Hepatocyte (in vitro differentiated cells): ENCODE data around the gene CCDC154. TPM values are rescaled to one million over a fixed set of nuclear protein-coding genes. Genes with fewer than 3 reads are reported as not detected.
"Not testable (repeated sequence)": the region's sequence is repeated elsewhere in the genome, so short reads cannot be mapped to it uniquely, and the experiment has no call there.

Source experiments
- DNase-seq: peaks from one replicate; pipeline ENCODE4 v3.0.0-alpha.2; 2016; ENCODE audit warnings: low spot score
- H2AFZ ChIP-seq: fragments of 200-600 bp; sonication (generic); 2 replicates; pipeline ENCODE4 v1.6.0; 2016; ENCODE audit warnings: antibody characterized with exemption, mild to moderate bottlenecking
- H3K27ac ChIP-seq: fragments of 200-600 bp; sonication (generic); 2 replicates; pipeline ENCODE4 v1.5.1; 2016; ENCODE audit warnings: mild to moderate bottlenecking
- H3K27me3 ChIP-seq: fragments of 200-600 bp; sonication (generic); 2 replicates; pipeline ENCODE4 v1.6.1; 2016
- H3K36me3 ChIP-seq: fragments of 200-600 bp; sonication (generic); replicated peaks from 2 replicates; pipeline ENCODE4 v1.5.1; 2016; ENCODE audit warnings: low read depth; ENCODE audit not compliant: insufficient read depth
- H3K4me1 ChIP-seq: fragments of 200-600 bp; sonication (generic); 2 replicates; pipeline ENCODE4 v1.5.1; 2016; ENCODE audit warnings: mild to moderate bottlenecking, moderate library complexity; ENCODE audit not compliant: insufficient read depth
- H3K4me2 ChIP-seq: fragments of 200-600 bp; sonication (generic); 2 replicates; pipeline ENCODE4 v1.6.0; 2016
- H3K4me3 ChIP-seq: fragments of 200-600 bp; sonication (generic); 2 replicates; pipeline ENCODE4 v1.5.1; 2016; ENCODE audit warnings: mild to moderate bottlenecking
- H3K79me2 ChIP-seq: fragments of 200-600 bp; sonication (generic); 2 replicates; pipeline ENCODE4 v1.6.0; 2017; ENCODE audit warnings: mild to moderate bottlenecking
- H3K9me2 ChIP-seq: fragments of 200-600 bp; sonication (generic); replicated peaks from 2 replicates; pipeline ENCODE4 v1.6.0; 2017; ENCODE audit warnings: mild to moderate bottlenecking; ENCODE audit not compliant: insufficient read depth
- H3K9me3 ChIP-seq: fragments of 200-600 bp; sonication (generic); 2 replicates; pipeline ENCODE4 v1.5.1; 2016; ENCODE audit warnings: low read depth, mild to moderate bottlenecking
- H4K20me1 ChIP-seq: fragments of 200-600 bp; sonication (generic); 2 replicates; pipeline ENCODE4 v1.6.0; 2016; ENCODE audit warnings: mild to moderate bottlenecking; ENCODE audit not compliant: insufficient read depth, poor library complexity, severe bottlenecking
- EZH2 ChIP-seq: fragments of 200-600 bp; sonication (generic); IDR thresholded peaks from 2 replicates; pipeline ENCODE4 v1.6.1; 2016; ENCODE audit warnings: antibody characterized with exemption, mild to moderate bottlenecking, borderline replicate concordance
- EZH2phosphoT487 ChIP-seq: fragments of 200-600 bp; sonication (generic); IDR thresholded peaks from one replicate; pipeline ENCODE4 v1.6.1; 2018; ENCODE audit warnings: antibody characterized with exemption, mild to moderate bottlenecking, low read depth, moderate library complexity; ENCODE audit not compliant: unreplicated experiment, severe bottlenecking
- WGBS: methylation state at CpG from one replicate; pipeline ENCODE4 v1.1.6; 2016; ENCODE audit warnings: low lambda C conversion rate; ENCODE audit errors: missing lambda C conversion rate; 5-methylcytosine and 5-hydroxymethylcytosine counted together
- polyA plus RNA-seq: library from polyadenylated mRNA; unstranded; fragments of >200 nt; fragmentation: Nextera tagmentation; extraction: Ambion mirVana; gene quantifications from 2 replicates; pipeline ENCODE4 v1.2.1, GENCODE V29; 2016
- total RNA-seq: library from RNA; depleted of rRNA; stranded (reverse); fragments of >200 nt; gene quantifications from 2 replicates; pipeline ENCODE4 v1.2.3, GENCODE V29; 2014
- TF ChIP-seq, protein P1 (sequence below): fragments of 200-600 bp; sonication (generic); IDR thresholded peaks from 2 replicates; pipeline ENCODE4 v1.5.1; 2016; ENCODE audit warnings: antibody characterized with exemption, mild to moderate bottlenecking; ENCODE audit not compliant: poor library complexity

The CCDC154 gene
- total and polyA plus RNA-seq, 2 experiments from 2014 or later: 0.33 to 1.6 TPM

DNA sequence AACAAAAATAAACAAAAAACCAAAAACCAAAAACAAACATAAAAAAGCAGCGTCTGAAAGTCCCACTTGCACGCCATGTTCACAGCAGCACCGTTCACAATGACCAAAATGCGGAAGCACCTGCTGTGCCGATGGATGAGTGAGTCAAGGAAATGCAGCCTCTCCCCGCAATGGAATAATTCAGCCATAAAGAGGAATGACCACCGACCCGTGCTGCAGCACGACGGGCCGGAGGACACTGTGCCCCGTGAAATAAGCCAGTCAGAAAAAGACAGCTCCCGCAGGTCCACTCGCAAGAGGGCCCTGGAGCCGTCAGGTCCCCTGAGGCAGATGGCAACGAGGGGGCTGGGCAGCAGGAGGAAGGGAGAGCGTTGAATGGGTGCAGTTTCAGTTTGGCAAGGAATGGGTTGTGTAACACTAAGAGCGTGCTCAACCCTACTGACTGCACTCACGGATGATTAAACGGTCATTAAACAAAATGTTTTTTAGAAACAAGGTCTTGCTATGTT lies 25.4 kb upstream of the CCDC154 start:
- no peak overlapping the region for H3K27ac ChIP-seq
- TF ChIP-seq EZH2: no peak
- H4K20me1 ChIP-seq: peaks cover 26% of the 10 kb centered on the region
- no peaks in the 10 kb centered on the region for H3K27me3 ChIP-seq
- H3K4me1 ChIP-seq: peaks cover 9% of the 10 kb centered on the region
- no peaks in the 10 kb centered on the region for H3K36me3 ChIP-seq
- H3K79me2 ChIP-seq: peaks cover 84% of the 10 kb centered on the region
- H3K9me3 ChIP-seq: no peaks in the 10 kb centered on the region
- no peak overlapping the region for H3K4me3 ChIP-seq
- WGBS: 88% methylated on average over 20 of the region's 20 CpGs
- DNase-seq: no peak
- H3K4me2 ChIP-seq: no peak overlapping the region
- no peaks in the 10 kb centered on the region for H3K9me2 ChIP-seq
- H2AFZ ChIP-seq: no peak overlapping the region

GRCh38 chr16:1469141-1469540 lies 24.8 kb upstream of the CCDC154 start:
- Histone ChIP-seq H3K79me2 (peaks cover 79% of the 10 kb centered on the region), H4K20me1 (peaks cover 26% of the 10 kb centered on the region)
- H3K36me3 ChIP-seq, H3K4me3 ChIP-seq, H3K4me2 ChIP-seq, DNase-seq, H2AFZ ChIP-seq, H3K27ac ChIP-seq, H3K9me2 ChIP-seq, H3K4me1 ChIP-seq, H3K27me3 ChIP-seq, H3K9me3 ChIP-seq: not testable (repeated sequence)
- WGBS: 81% methylated on average over 5 of the region's 5 CpGs

- TF ChIP-seq EZH2: no peak
- TF ChIP-seq EZH2phosphoT487: no peak
- TF ChIP-seq, protein P1, sequence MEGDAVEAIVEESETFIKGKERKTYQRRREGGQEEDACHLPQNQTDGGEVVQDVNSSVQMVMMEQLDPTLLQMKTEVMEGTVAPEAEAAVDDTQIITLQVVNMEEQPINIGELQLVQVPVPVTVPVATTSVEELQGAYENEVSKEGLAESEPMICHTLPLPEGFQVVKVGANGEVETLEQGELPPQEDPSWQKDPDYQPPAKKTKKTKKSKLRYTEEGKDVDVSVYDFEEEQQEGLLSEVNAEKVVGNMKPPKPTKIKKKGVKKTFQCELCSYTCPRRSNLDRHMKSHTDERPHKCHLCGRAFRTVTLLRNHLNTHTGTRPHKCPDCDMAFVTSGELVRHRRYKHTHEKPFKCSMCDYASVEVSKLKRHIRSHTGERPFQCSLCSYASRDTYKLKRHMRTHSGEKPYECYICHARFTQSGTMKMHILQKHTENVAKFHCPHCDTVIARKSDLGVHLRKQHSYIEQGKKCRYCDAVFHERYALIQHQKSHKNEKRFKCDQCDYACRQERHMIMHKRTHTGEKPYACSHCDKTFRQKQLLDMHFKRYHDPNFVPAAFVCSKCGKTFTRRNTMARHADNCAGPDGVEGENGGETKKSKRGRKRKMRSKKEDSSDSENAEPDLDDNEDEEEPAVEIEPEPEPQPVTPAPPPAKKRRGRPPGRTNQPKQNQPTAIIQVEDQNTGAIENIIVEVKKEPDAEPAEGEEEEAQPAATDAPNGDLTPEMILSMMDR: no peak
- no peaks in the 10 kb centered on the region for H3K9me2 ChIP-seq
- no peaks in the 10 kb centered on the region for H3K27me3 ChIP-seq
- peaks cover 26% of the 10 kb centered on the region for H4K20me1 ChIP-seq
- H3K36me3 ChIP-seq: no peaks in the 10 kb centered on the region
- H3K27ac ChIP-seq: no peak overlapping the region
- peaks cover under 1% of the 10 kb centered on the region for H3K4me1 ChIP-seq
- no peak overlapping the region for H2AFZ ChIP-seq
- H3K79me2 ChIP-seq: peaks cover 74% of the 10 kb centered on the region
- no peak overlapping the region for H3K4me3 ChIP-seq
- DNase-seq: no peak
- 94% methylated on average over 22 of the region's 22 CpGs for WGBS
- H3K9me3 ChIP-seq: no peaks in the 10 kb centered on the region
- no peak overlapping the region for H3K4me2 ChIP-seq
These were observed 24.1 kb upstream of the CCDC154 start for GRCh38 chr16:1468426-1468810.

DNA sequence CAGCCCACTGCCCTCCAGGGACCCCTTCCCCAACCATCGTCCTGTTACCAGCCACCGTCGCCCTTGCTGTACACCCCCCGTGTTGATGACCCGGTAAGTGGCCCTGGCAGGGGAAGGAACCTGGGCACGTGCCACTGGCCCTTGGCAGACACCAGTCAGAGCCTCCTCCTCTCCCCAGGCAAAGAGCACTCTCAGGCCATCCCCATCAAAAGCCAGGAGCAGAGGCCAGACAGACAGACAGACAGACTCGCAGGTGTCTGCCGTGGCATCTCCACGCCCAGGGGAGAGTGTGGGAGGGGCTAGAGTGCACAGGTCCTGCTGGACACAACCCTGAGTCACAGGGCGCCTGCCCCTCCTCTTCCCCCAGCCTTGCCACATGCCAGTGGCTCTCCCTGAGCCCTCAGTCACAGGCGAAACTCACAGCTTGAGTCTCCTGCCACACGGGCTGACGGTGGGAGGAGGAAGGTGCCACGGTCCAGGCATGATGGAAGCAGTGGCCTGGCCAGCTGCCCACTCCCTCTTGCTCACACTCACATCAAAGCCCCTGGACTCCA lies 22.7 kb upstream of the CCDC154 start:
- DNase-seq: no peak
- TF ChIP-seq EZH2phosphoT487: no peak
- TF ChIP-seq, protein P1: no peak
- no peak for TF ChIP-seq EZH2
- H3K27ac ChIP-seq: no peak overlapping the region
- H3K27me3 ChIP-seq: no peaks in the 10 kb centered on the region
- no peak overlapping the region for H2AFZ ChIP-seq
- H3K4me2 ChIP-seq: no peak overlapping the region
- no peaks in the 10 kb centered on the region for H3K36me3 ChIP-seq
- no peak overlapping the region for H3K4me3 ChIP-seq
- H4K20me1 ChIP-seq: peaks cover 24% of the 10 kb centered on the region
- H3K9me2 ChIP-seq: no peaks in the 10 kb centered on the region
- 89% methylated on average over 14 of the region's 14 CpGs for WGBS
- H3K4me1 ChIP-seq: no peaks in the 10 kb centered on the region
- peaks cover 66% of the 10 kb centered on the region for H3K79me2 ChIP-seq
- H3K9me3 ChIP-seq: no peaks in the 10 kb centered on the region
